ENCODE results near the gene POU3F4. TPM values are rescaled to one million over a fixed set of nuclear protein-coding genes. Genes with fewer than 3 reads are reported as not detected.
A peak's percentile ranks its signal among the peaks of the same experiment; 100 is the strongest.

POU3F4 gene
- total and polyA plus RNA-seq, 4 donors, result 2.4 to 17.1 (median 7.5) TPM

DNA sequence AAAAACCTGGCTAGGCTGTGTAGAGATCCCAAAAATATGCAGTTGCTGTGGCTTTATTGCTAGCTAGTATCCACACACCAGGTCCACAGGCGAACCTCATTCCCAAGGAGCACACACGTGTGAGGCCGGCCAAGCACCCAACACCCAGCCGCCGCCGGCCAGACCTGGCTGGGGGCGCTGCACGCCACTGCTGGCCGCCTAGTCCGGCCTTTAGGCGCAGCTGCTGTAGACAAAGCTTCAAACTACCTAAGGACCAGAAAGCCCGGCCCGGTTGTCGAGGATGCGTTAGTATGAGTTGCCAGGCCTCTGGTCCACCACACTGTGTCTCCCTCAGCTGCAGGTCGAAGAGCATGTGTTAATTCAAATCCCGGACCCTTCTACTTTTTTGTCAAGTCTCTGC is 3.1 kb downstream of the POU3F4 start:
- peak overlapping the region; percentile 42 for H3K4me3 ChIP-seq (ENCODE audit: low read depth, low read length)
- DNase-seq (ENCODE audit: low read depth in 4 of 6, low spot score in 6 of 6), result peak in 2 of 6 donors; percentile 71 to 84
- peaks cover 14% of the 10 kb centered on the region for H3K4me1 ChIP-seq (ENCODE audit: control insufficient read depth, insufficient read depth, low read length)
- WGBS (ENCODE audit: insufficient coverage), result 15% methylated on average over 15 of the region's 17 CpGs
- no peaks in the 10 kb centered on the region for H3K9me3 ChIP-seq (ENCODE audit: control insufficient read depth, insufficient read depth, low read length)
- no peak overlapping the region for H3K27ac ChIP-seq (ENCODE audit: low read depth, low read length)
- no peaks in the 10 kb centered on the region for H3K36me3 ChIP-seq (ENCODE audit: control insufficient read depth, insufficient read depth, low read length)
- H3K27me3 ChIP-seq (ENCODE audit: control insufficient read depth, insufficient read depth, low read length), result peaks cover 28% of the 10 kb centered on the region

DNA sequence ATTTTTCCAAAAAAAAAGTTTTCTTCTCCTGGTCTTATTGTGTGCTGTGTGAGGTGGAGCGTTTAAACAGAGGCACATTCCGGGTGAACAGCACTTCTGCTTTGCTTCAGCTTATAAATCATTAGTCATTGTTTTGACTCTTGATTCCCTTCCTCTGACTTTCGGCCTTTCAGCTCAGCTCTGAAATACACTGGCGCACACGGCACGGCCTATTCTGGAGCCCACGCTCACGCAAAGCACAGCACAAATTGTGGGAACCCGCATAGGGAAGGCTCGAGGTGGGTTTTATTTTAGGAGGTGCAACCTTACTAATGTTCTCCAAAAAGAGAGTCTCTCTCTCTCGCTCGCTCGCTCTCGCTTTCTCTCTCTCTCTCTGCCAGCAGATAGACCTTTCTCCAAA is 4.0 kb downstream of the POU3F4 start:
- 49% methylated on average over 5 of the region's 14 CpGs for WGBS (ENCODE audit: insufficient coverage)
- H3K9me3 ChIP-seq (ENCODE audit: control insufficient read depth, insufficient read depth, low read length), result no peaks in the 10 kb centered on the region
- DNase-seq (ENCODE audit: low read depth in 4 of 6, low spot score in 6 of 6), result peak in 2 of 6 donors; percentile 25 to 43
- no peaks in the 10 kb centered on the region for H3K36me3 ChIP-seq (ENCODE audit: control insufficient read depth, insufficient read depth, low read length)
- no peak overlapping the region for H3K4me3 ChIP-seq (ENCODE audit: low read depth, low read length)
- peaks cover 28% of the 10 kb centered on the region for H3K27me3 ChIP-seq (ENCODE audit: control insufficient read depth, insufficient read depth, low read length)
- H3K4me1 ChIP-seq (ENCODE audit: control insufficient read depth, insufficient read depth, low read length), result peaks cover 14% of the 10 kb centered on the region
- no peak overlapping the region for H3K27ac ChIP-seq (ENCODE audit: low read depth, low read length)

DNA sequence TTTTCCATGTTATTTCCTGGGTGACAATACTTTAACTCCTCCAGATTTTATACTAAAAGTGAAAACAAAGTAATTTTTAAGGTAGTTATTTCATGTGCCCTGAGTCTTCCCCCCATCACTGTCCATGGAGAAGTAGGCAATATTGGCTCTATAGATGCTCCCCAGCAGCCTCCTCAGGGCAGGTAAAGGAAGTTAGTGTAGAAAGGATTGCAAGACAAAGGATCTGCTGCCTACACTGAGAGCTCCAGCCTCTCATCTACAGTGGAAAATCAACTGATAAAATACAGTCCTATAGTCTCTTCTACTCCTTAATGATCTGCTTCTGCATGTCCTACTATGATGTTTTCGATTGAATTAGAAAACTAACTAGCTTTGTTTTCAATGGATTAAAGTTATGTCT is 8.5 kb downstream of the POU3F4 start:
- DNase-seq (ENCODE audit: low read depth in 4 of 6, low spot score in 6 of 6), result no peak
- H3K27ac ChIP-seq (ENCODE audit: low read depth, low read length), result no peak overlapping the region
- H3K9me3 ChIP-seq (ENCODE audit: control insufficient read depth, insufficient read depth, low read length), result no peaks in the 10 kb centered on the region
- H3K4me3 ChIP-seq (ENCODE audit: low read depth, low read length), result no peak overlapping the region
- no CpG with 5 or more reads among the region's 1 CpG for WGBS (ENCODE audit: insufficient coverage)
- no peaks in the 10 kb centered on the region for H3K4me1 ChIP-seq (ENCODE audit: control insufficient read depth, insufficient read depth, low read length)
- peaks cover 2% of the 10 kb centered on the region for H3K27me3 ChIP-seq (ENCODE audit: control insufficient read depth, insufficient read depth, low read length)
- H3K36me3 ChIP-seq (ENCODE audit: control insufficient read depth, insufficient read depth, low read length), result no peaks in the 10 kb centered on the region

DNA sequence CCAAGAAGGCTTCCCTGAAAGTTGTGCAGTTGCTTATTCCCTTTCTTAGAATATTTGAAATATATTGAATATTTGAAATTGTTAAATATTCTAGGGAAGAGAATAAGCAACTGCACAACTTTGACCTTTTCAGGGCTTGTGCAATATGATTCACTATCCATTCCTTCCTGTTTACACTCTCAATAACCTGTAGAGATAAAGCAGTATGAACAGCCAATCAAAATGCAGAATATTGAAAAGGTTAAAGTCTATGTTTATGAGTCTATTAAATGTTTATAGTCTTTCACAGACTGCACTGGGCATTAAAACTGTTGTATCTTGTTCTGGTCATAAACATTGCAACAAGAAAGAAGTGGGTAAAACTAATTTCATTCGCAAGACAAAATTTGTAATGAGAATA is 13.8 kb downstream of the POU3F4 start:
- WGBS (ENCODE audit: insufficient coverage), result no CpG with 5 or more reads among the region's 1 CpG
- H3K4me3 ChIP-seq (ENCODE audit: low read depth, low read length), result no peak overlapping the region
- no peak for DNase-seq (ENCODE audit: low read depth in 4 of 6, low spot score in 6 of 6)
- H3K9me3 ChIP-seq (ENCODE audit: control insufficient read depth, insufficient read depth, low read length), result no peaks in the 10 kb centered on the region
- no peaks in the 10 kb centered on the region for H3K4me1 ChIP-seq (ENCODE audit: control insufficient read depth, insufficient read depth, low read length)
- no peaks in the 10 kb centered on the region for H3K27me3 ChIP-seq (ENCODE audit: control insufficient read depth, insufficient read depth, low read length)
- H3K36me3 ChIP-seq (ENCODE audit: control insufficient read depth, insufficient read depth, low read length), result no peaks in the 10 kb centered on the region
- H3K27ac ChIP-seq (ENCODE audit: low read depth, low read length), result no peak overlapping the region

DNA sequence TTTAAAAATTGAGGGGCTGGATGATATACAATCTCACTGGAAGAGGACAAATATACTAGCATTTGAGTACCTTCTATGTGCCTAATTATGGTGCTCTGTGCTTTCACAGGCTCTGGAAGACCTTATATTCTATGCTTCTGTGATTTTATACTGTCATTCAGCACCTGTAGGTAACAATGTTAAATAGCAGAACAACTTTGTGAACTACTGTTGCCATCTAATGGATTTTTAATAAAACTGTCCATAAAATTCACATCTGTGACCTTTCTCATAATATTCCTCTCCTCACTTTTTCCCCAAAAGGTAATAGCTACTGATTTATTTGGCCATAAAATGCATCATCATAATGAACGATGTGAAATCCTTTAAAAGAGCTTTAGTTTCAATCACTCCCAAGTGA is 21.9 kb downstream of the POU3F4 start:
- DNase-seq (ENCODE audit: low read depth in 4 of 6, low spot score in 6 of 6), result peak in 1 of 6 donors; percentile 46
- H3K4me3 ChIP-seq (ENCODE audit: low read depth, low read length), result no peak overlapping the region
- H3K36me3 ChIP-seq (ENCODE audit: control insufficient read depth, insufficient read depth, low read length), result no peaks in the 10 kb centered on the region
- H3K27me3 ChIP-seq (ENCODE audit: control insufficient read depth, insufficient read depth, low read length), result peaks cover 2% of the 10 kb centered on the region
- H3K9me3 ChIP-seq (ENCODE audit: control insufficient read depth, insufficient read depth, low read length), result no peaks in the 10 kb centered on the region
- H3K27ac ChIP-seq (ENCODE audit: low read depth, low read length), result no peak overlapping the region
- no peaks in the 10 kb centered on the region for H3K4me1 ChIP-seq (ENCODE audit: control insufficient read depth, insufficient read depth, low read length)
- no CpG with 5 or more reads among the region's 1 CpG for WGBS (ENCODE audit: insufficient coverage)

DNA sequence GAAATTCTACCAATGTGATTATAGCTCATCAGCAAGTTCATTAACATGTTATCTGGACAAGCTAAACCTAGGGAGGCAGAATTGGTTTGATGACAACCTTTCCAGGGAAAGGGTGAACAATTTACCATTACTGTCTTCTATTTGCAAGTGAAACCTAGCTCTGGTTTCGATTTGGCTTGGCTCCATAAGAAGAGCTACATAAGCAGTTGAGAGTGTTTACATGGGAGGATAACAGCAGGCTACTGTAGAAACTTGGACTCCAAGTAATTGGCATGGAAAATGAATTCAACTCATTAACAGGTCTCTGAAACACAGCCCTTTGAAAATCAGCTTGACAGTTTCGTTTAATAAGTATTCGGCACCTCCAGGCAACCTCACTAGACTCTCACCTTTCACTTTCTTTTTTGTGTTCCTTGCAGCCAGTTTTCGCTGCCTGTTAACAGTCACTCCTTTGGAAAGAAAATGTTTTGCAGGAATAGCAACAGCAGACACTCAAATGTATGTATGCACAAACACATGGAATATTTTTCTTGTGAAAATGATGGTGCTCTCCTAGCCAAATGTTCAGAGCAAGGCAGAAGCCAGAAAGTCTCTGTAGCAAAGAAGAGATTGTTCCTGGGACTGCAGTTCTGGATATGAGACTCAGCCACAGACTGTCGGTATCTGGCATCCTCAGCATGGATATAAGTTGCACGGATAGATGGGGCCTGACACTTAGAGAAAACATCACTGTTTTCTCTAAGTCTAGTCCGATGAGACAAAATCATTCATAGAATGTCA is 27.5 kb downstream of the POU3F4 start:
- Histone ChIP-seq H3K9me3 (ENCODE audit: control insufficient read depth, insufficient read depth, low read length) (no peaks in the 10 kb centered on the region), H3K27me3 (ENCODE audit: control insufficient read depth, insufficient read depth, low read length) (peaks cover 2% of the 10 kb centered on the region), H3K4me3 (ENCODE audit: low read depth, low read length) (no peak overlapping the region), H3K27ac (ENCODE audit: low read depth, low read length) (no peak overlapping the region), H3K4me1 (ENCODE audit: control insufficient read depth, insufficient read depth, low read length) (no peaks in the 10 kb centered on the region), H3K36me3 (ENCODE audit: control insufficient read depth, insufficient read depth, low read length) (no peaks in the 10 kb centered on the region)
- peak in 2 of 6 donors; percentile 26 to 74 for DNase-seq (ENCODE audit: low read depth in 4 of 6, low spot score in 6 of 6)
- 70% methylated on average over 3 of the region's 7 CpGs for WGBS (ENCODE audit: insufficient coverage)
